GM23248 (cell line): Measurements from ENCODE around the gene DLG2.

Experiments used
- EZH2 ChIP-seq: fragments of 200-600 bp; sonication (generic); IDR thresholded peaks from 2 replicates; pipeline ENCODE4 v1.6.1; 2018; ENCODE audit warnings: antibody characterized with exemption, mild to moderate bottlenecking; ENCODE audit not compliant: insufficient read depth, poor library complexity, severe bottlenecking
- EZH2phosphoT487 ChIP-seq: fragments of 200-600 bp; sonication (generic); IDR thresholded peaks from 2 replicates; pipeline ENCODE4 v1.6.1; 2018; ENCODE audit warnings: antibody characterized with exemption, moderate library complexity, mild to moderate bottlenecking, low read depth; ENCODE audit not compliant: insufficient read depth

- TF ChIP-seq EZH2 (no peak), EZH2phosphoT487 (0 out of 2 replicates have a peak, but pooled peaks have one; percentile 48)
These were observed 2054.3 kb downstream of the DLG2 start for GRCh38 chr11:83572581-83573496.
